Activated CD8-positive, alpha-beta T cell treated with anti-CD3 and anti-CD28 coated beads for 36 hours (primary cell): ENCODE measurements around the gene C5orf58. TPM values are rescaled to one million over a fixed set of nuclear protein-coding genes. Genes with fewer than 3 reads are reported as not detected.

Source experiments
- ATAC-seq: fragments of 200-7000 bp; cut with Tn5 transposase; one replicate; pipeline ENCODE4 v1.10.0; 2021; ENCODE audit warnings: mild to moderate bottlenecking, moderate library complexity
- CTCF ChIA-PET: fragments of 350-600 bp; sonication (Branson Sonifier 250); formaldehyde crosslinking; loops from one replicate; lab custom pipeline; 2021; ENCODE audit warnings: antibody characterized with exemption; lab: Charles Lee
- POLR2A ChIA-PET: fragments of 350-600 bp; sonication (Branson Sonifier 250); formaldehyde crosslinking; loops from one replicate; lab custom pipeline; 2021; ENCODE audit warnings: antibody characterized with exemption; lab: Charles Lee
- DNase-seq: peaks from one replicate; pipeline ENCODE4 v3.0.0-alpha.2; 2020
- H3K27ac Mint-ChIP-seq: one replicate; pipeline ENCODE4 v1.8.0; 2021; ENCODE audit warnings: mild to moderate bottlenecking, mixed read lengths
- H3K27me3 Mint-ChIP-seq: one replicate; pipeline ENCODE4 v1.8.0; 2021; ENCODE audit warnings: mixed read lengths
- H3K36me3 Mint-ChIP-seq: one replicate; pipeline ENCODE4 v1.8.0; 2021; ENCODE audit warnings: low read depth, mixed read lengths
- H3K4me1 Mint-ChIP-seq: one replicate; pipeline ENCODE4 v1.8.0; 2021; ENCODE audit warnings: low read depth, mixed read lengths
- H3K4me3 Mint-ChIP-seq: one replicate; pipeline ENCODE4 v1.8.0; 2021; ENCODE audit warnings: mild to moderate bottlenecking, moderate library complexity, mixed read lengths
- H3K9me3 Mint-ChIP-seq: one replicate; pipeline ENCODE4 v1.8.0; 2021; ENCODE audit warnings: mixed read lengths
- CTCF ChIP-seq: fragments of 200-600 bp; IDR thresholded peaks from one replicate; pipeline ENCODE4 v1.8.0; 2022; ENCODE audit warnings: antibody characterized with exemption, mild to moderate bottlenecking
- intact Hi-C: fragments of 100-400 bp; cut with micrococcal nuclease; formaldehyde crosslinking; loops from one replicate; pipeline ENCODE4 v1.10.0; 2022
- total RNA-seq, 2 experiments: library from RNA; stranded (reverse); gene quantifications; one replicate each; pipeline ENCODE4 v1.2.3, GENCODE V29; 2021

C5orf58 gene
- total RNA-seq, 2 experiments from 2014 or later = not detected

DNA sequence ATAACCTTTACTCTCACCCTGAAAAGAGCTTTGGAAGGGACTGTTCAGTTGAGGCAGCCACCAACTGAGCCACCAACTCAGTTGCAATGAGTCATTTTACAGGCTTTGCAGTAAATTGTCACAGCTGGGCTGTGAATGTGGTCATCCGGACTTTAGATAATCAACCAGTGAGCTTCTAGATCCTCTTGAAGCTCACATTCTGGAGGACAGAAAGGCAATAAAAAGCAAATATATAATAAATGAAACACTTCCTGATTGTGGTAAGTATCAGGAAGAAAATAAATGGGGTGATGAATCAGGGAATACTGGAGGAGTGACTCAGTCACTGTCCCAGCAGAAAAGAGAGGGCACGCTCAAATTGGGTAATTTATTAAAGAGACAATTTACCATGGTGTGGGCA is 13.2 kb upstream of the C5orf58 start:
- Mint-ChIP-seq H3K4me3 (no peak overlapping the region), H3K27ac (no peak overlapping the region), H3K9me3 (no peaks in the 10 kb centered on the region), H3K27me3 (no peaks in the 10 kb centered on the region), H3K4me1 (no peaks in the 10 kb centered on the region), H3K36me3 (no peaks in the 10 kb centered on the region)
- DNase-seq (no peak), ATAC-seq (no peak)
- POLR2A ChIA-PET = interaction anchor here (0.6 to 0.9 kb wide), 2 partner anchors 60 to 69 kb away, joined by 3 read pairs; no protein-coding TSS in a partner anchor
- intact Hi-C loops = loop anchor here (10.0 kb wide), 1 partner anchor 415 kb away; no protein-coding TSS in a partner anchor
- CTCF ChIA-PET = interaction anchor here (0.9 to 12.9 kb wide), 8 partner anchors 22 to 414 kb away, joined by 3 to 228 read pairs (median 3); no protein-coding TSS in a partner anchor
- no peak for TF ChIP-seq CTCF

GRCh38 chr5:170220191-170220590 is 12.6 kb upstream of the C5orf58 start:
- no peaks in the 10 kb centered on the region for H3K4me1 Mint-ChIP-seq
- no peaks in the 10 kb centered on the region for H3K27me3 Mint-ChIP-seq
- intact Hi-C loops = loop anchor here (10.0 kb wide), 1 partner anchor 415 kb away; no protein-coding TSS in a partner anchor
- POLR2A ChIA-PET = no interaction called here
- no peaks in the 10 kb centered on the region for H3K9me3 Mint-ChIP-seq
- ATAC-seq (no peak), DNase-seq (no peak)
- no peaks in the 10 kb centered on the region for H3K36me3 Mint-ChIP-seq
- no peak for TF ChIP-seq CTCF
- H3K4me3 Mint-ChIP-seq = no peak overlapping the region
- H3K27ac Mint-ChIP-seq = no peak overlapping the region
- CTCF ChIA-PET = interaction anchor here (1.0 to 12.9 kb wide), 9 partner anchors 22 to 413 kb away, joined by 3 to 228 read pairs (median 4); no protein-coding TSS in a partner anchor

GRCh38 chr5:170221327-170221741 is 11.5 kb upstream of the C5orf58 start:
- Mint-ChIP-seq H3K4me3 (no peak overlapping the region), H3K4me1 (peaks cover 3% of the 10 kb centered on the region), H3K27me3 (no peaks in the 10 kb centered on the region), H3K36me3 (no peaks in the 10 kb centered on the region), H3K27ac (no peak overlapping the region), H3K9me3 (no peaks in the 10 kb centered on the region)
- TF ChIP-seq CTCF = no peak
- no peak for DNase-seq
- CTCF ChIA-PET = interaction anchor here (0.6 to 12.9 kb wide), 7 partner anchors 23 to 200 kb away, joined by 3 to 228 read pairs (median 4); no protein-coding TSS in a partner anchor
- POLR2A ChIA-PET = no interaction called here
- ATAC-seq = no peak
- intact Hi-C loops = loop anchor here (10.0 kb wide), 1 partner anchor 413 kb away; no protein-coding TSS in a partner anchor

DNA sequence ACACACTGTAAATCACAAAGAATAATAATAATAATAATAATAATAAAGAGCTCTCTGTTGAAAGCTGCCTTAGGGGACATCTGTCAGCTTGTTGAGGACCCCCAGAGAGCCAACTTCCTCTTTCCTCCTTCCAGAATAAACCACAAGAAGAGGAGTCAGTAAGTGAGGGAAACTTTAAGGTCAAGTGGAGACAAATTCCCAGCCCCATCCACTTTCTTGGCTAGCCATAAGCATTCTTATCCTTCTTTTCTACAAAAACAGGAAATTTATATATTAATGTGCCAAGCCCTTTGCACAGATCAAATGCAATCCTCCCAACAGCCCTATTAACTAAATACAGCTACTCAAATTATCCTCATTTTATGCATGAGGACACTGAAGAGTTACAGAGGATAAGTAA is 9.4 kb upstream of the C5orf58 start:
- intact Hi-C loops = loop anchor here (10.0 kb wide), 1 partner anchor 411 kb away; no protein-coding TSS in a partner anchor
- H3K27ac Mint-ChIP-seq = no peak overlapping the region
- no peaks in the 10 kb centered on the region for H3K9me3 Mint-ChIP-seq
- ATAC-seq (no peak), DNase-seq (no peak)
- CTCF ChIA-PET = interaction anchor here (0.6 to 12.9 kb wide), 9 partner anchors 15 to 212 kb away, joined by 3 to 228 read pairs (median 3); partner anchors contain the start of gene KCNMB1
- no peak for TF ChIP-seq CTCF
- POLR2A ChIA-PET = no interaction called here
- H3K36me3 Mint-ChIP-seq = no peaks in the 10 kb centered on the region
- no peaks in the 10 kb centered on the region for H3K27me3 Mint-ChIP-seq
- peaks cover 5% of the 10 kb centered on the region for H3K4me1 Mint-ChIP-seq
- no peak overlapping the region for H3K4me3 Mint-ChIP-seq

- intact Hi-C loops = loop anchor here (10.0 kb wide), 1 partner anchor 411 kb away; no protein-coding TSS in a partner anchor
- no peaks in the 10 kb centered on the region for H3K27me3 Mint-ChIP-seq
- ChIA-PET POLR2A (no interaction called here), CTCF (interaction anchor here (0.6 to 12.9 kb wide), 10 partner anchors 15 to 211 kb away, joined by 3 to 228 read pairs (median 3); partner anchors contain the start of gene KCNMB1)
- no peak overlapping the region for H3K27ac Mint-ChIP-seq
- no peak for TF ChIP-seq CTCF
- no peaks in the 10 kb centered on the region for H3K36me3 Mint-ChIP-seq
- no peak for ATAC-seq
- no peak for DNase-seq
- H3K9me3 Mint-ChIP-seq = no peaks in the 10 kb centered on the region
- peaks cover 5% of the 10 kb centered on the region for H3K4me1 Mint-ChIP-seq
- no peak overlapping the region for H3K4me3 Mint-ChIP-seq
These were observed 8.9 kb upstream of the C5orf58 start for GRCh38 chr5:170223906-170224305.
